Peyer's patch (tissue), 4 donors: ENCODE results near the gene LBH.

Source experiments
- POLR2A ChIP-seq, 2 donors: fragments of 450-650 bp; IDR thresholded peaks; one replicate each; pipeline ENCODE4 v1.5.1; 2017; ENCODE audit warnings: antibody characterized with exemption in 2 of 2, mild to moderate bottlenecking in 2 of 2, moderate library complexity in 2 of 2
- TF ChIP-seq, protein P1 (sequence below), 6 experiments: fragments of 450-650 bp in 4 of 6; fragments of 200-600 bp in 2 of 6; sonication (generic) in 1 of 6; IDR thresholded peaks; one replicate each; pipeline ENCODE4 v1.5.1; 2017 to 2019; ENCODE audit warnings: antibody characterized with exemption in 6 of 6, mild to moderate bottlenecking in 3 of 6, moderate library complexity in 1 of 6

GRCh38 chr2:30308280-30308679 lies 76.9 kb downstream of the LBH start:
- TF ChIP-seq, protein P1, sequence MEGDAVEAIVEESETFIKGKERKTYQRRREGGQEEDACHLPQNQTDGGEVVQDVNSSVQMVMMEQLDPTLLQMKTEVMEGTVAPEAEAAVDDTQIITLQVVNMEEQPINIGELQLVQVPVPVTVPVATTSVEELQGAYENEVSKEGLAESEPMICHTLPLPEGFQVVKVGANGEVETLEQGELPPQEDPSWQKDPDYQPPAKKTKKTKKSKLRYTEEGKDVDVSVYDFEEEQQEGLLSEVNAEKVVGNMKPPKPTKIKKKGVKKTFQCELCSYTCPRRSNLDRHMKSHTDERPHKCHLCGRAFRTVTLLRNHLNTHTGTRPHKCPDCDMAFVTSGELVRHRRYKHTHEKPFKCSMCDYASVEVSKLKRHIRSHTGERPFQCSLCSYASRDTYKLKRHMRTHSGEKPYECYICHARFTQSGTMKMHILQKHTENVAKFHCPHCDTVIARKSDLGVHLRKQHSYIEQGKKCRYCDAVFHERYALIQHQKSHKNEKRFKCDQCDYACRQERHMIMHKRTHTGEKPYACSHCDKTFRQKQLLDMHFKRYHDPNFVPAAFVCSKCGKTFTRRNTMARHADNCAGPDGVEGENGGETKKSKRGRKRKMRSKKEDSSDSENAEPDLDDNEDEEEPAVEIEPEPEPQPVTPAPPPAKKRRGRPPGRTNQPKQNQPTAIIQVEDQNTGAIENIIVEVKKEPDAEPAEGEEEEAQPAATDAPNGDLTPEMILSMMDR (IDR thresholded peaks at IDR 0.05): no peak
- no peak for TF ChIP-seq POLR2A (IDR thresholded peaks at IDR 0.05)
